ENCODE measurements around the gene LMO4.

DNA sequence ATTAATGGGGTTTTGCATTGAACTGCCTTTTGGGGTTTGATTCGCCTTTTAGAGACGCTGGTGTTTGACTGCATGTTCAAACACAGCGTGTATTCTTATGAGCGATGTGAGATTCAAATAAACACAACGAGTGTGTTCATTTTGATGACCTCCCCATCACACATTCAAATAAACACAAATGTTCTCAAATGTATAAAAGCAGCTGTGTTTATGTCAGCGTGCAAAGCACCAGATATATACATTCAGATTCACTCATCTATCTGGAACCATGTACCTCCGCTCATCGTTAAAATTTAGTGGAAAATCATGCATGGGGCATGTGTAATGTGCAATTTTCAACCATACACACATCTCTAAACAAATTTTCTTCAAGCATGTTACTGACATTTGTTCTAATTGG is 21.4 kb upstream of the LMO4 start:
- TF ChIP-seq, protein P1, sequence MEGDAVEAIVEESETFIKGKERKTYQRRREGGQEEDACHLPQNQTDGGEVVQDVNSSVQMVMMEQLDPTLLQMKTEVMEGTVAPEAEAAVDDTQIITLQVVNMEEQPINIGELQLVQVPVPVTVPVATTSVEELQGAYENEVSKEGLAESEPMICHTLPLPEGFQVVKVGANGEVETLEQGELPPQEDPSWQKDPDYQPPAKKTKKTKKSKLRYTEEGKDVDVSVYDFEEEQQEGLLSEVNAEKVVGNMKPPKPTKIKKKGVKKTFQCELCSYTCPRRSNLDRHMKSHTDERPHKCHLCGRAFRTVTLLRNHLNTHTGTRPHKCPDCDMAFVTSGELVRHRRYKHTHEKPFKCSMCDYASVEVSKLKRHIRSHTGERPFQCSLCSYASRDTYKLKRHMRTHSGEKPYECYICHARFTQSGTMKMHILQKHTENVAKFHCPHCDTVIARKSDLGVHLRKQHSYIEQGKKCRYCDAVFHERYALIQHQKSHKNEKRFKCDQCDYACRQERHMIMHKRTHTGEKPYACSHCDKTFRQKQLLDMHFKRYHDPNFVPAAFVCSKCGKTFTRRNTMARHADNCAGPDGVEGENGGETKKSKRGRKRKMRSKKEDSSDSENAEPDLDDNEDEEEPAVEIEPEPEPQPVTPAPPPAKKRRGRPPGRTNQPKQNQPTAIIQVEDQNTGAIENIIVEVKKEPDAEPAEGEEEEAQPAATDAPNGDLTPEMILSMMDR (IDR thresholded peaks at IDR 0.05) = no peak
- no peak for TF ChIP-seq POLR2A (IDR thresholded peaks at IDR 0.05)

Data from adrenal gland (tissue), 5 donors.